Caco-2 (cell line): ENCODE measurements around the gene SMAD2. TPM values are rescaled to one million over a fixed set of nuclear protein-coding genes. Genes with fewer than 3 reads are reported as not detected.

Experiments used
- BruUV-seq: library from RNA; stranded (reverse); fragments of 400-500 nt; replicated peaks from 2 replicates; lab custom pipeline; 2021; lab: Mats Ljungman, UMichigan
- CTCF ChIA-PET: fragments of 300-600 bp; sonication (Branson Sonifier 250); formaldehyde crosslinking; loops from one replicate; lab custom pipeline; 2022; ENCODE audit warnings: antibody characterized with exemption; lab: Charles Lee
- POLR2A ChIA-PET: fragments of 300-600 bp; sonication (Branson Sonifier 250); formaldehyde crosslinking; loops from one replicate; lab custom pipeline; 2022; ENCODE audit warnings: antibody characterized with exemption; lab: Charles Lee
- DNase-seq, 2 experiments: peaks; one replicate each; pipeline versions ENCODE4 v3.0.0 to v3.0.0-alpha.2; 2020 to 2022
- H3K27me3 ChIP-seq: replicated peaks from 2 replicates; pipeline ENCODE4 v1.6.0; 2011; ENCODE audit warnings: low read length; ENCODE audit not compliant: control insufficient read depth, insufficient read depth
- H3K36me3 ChIP-seq: 2 replicates; pipeline ENCODE4 v1.5.1; 2011; ENCODE audit warnings: low read length; ENCODE audit not compliant: control insufficient read depth, insufficient read depth
- H3K4me1 ChIP-seq: fragments of 250-450 bp; sonication (Bioruptor Pico); 2 replicates; pipeline ENCODE4 v1.5.1; 2020; ENCODE audit warnings: mild to moderate bottlenecking
- H3K4me3 ChIP-seq: 2 replicates; pipeline ENCODE4 v1.5.1; 2011; ENCODE audit warnings: low read depth, mild to moderate bottlenecking, control low read depth, low read length
- H3K9me3 ChIP-seq: fragments of 250-450 bp; sonication (Bioruptor Pico); 2 replicates; pipeline ENCODE4 v1.5.1; 2020; ENCODE audit warnings: mild to moderate bottlenecking, moderate library complexity
- H3K27ac Mint-ChIP-seq: one replicate; pipeline ENCODE4 v1.8.0; 2022; ENCODE audit warnings: mixed read lengths; ENCODE audit not compliant: unreplicated experiment
- H3K27me3 Mint-ChIP-seq: one replicate; pipeline ENCODE4 v1.8.0; 2022; ENCODE audit warnings: mixed read lengths; ENCODE audit not compliant: insufficient read depth, unreplicated experiment
- H3K36me3 Mint-ChIP-seq: one replicate; pipeline ENCODE4 v1.8.0; 2022; ENCODE audit warnings: mild to moderate bottlenecking, mixed read lengths; ENCODE audit not compliant: insufficient read depth, unreplicated experiment
- H3K4me1 Mint-ChIP-seq: one replicate; pipeline ENCODE4 v1.8.0; 2022; ENCODE audit warnings: low read depth, mixed read lengths; ENCODE audit not compliant: unreplicated experiment
- H3K4me3 Mint-ChIP-seq: one replicate; pipeline ENCODE4 v1.8.0; 2022; ENCODE audit warnings: mild to moderate bottlenecking, moderate library complexity, mixed read lengths; ENCODE audit not compliant: unreplicated experiment
- H3K9me3 Mint-ChIP-seq: one replicate; pipeline ENCODE4 v1.8.0; 2022; ENCODE audit warnings: mixed read lengths; ENCODE audit not compliant: unreplicated experiment
- intact Hi-C: fragments of 100-400 bp; cut with micrococcal nuclease; formaldehyde crosslinking; loops from one replicate; pipeline ENCODE4 v1.10.0; 2022; ENCODE audit not compliant: unreplicated experiment
- total RNA-seq: library from RNA; stranded (reverse); gene quantifications from 2 replicates; pipeline ENCODE4 v1.2.3, GENCODE V29; 2022
- TF ChIP-seq, protein P1 (sequence below), 2 experiments: fragments of 200-600 bp in 1 of 2; IDR thresholded peaks; 1 replicate in 1 of 2; 2 replicates in 1 of 2; pipeline versions ENCODE4 v1.5.1 to v1.8.0; 2011 to 2022; ENCODE audit warnings: antibody characterized with exemption in 1 of 2, control low read depth in 1 of 2, inconsistent platforms in 1 of 2, low read depth in 1 of 2, low read length in 1 of 2, mild to moderate bottlenecking in 1 of 2, moderate library complexity in 1 of 2; ENCODE audit not compliant: insufficient read depth in 1 of 2, severe bottlenecking in 1 of 2, unreplicated experiment in 1 of 2

The SMAD2 gene
- total RNA-seq, 1 experiment from 2014 or later = 53.5 TPM

DNA sequence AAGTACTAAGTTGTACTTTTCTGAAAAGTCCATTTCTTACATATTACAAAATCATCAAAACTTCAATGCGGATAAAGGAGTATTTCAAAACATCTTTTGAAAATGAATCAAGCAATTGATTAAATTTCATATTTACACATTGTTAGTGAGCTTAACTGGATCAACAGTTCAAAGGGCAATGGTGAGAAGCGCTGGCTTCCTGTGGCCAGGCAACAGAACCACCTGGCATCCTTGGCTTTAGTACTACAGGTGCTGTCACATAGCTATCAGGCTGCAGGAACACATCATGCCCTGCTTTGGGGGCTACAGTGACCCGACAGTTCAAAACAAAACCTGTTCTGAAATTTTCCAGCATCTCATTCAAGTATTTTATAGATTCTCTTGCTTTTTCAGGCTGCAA, 59.2 kb downstream of the SMAD2 start:
- Mint-ChIP-seq H3K4me1 (no peaks in the 10 kb centered on the region), H3K4me3 (no peak overlapping the region), H3K27ac (no peak overlapping the region), H3K9me3 (no peaks in the 10 kb centered on the region), H3K36me3 (no peaks in the 10 kb centered on the region), H3K27me3 (no peaks in the 10 kb centered on the region)
- no peaks in the 10 kb centered on the region for H3K9me3 ChIP-seq
- ChIA-PET POLR2A (no interaction called here), CTCF (no interaction called here)
- H3K27me3 ChIP-seq = no peaks in the 10 kb centered on the region
- H3K4me1 ChIP-seq = no peaks in the 10 kb centered on the region
- TF ChIP-seq, protein P1, sequence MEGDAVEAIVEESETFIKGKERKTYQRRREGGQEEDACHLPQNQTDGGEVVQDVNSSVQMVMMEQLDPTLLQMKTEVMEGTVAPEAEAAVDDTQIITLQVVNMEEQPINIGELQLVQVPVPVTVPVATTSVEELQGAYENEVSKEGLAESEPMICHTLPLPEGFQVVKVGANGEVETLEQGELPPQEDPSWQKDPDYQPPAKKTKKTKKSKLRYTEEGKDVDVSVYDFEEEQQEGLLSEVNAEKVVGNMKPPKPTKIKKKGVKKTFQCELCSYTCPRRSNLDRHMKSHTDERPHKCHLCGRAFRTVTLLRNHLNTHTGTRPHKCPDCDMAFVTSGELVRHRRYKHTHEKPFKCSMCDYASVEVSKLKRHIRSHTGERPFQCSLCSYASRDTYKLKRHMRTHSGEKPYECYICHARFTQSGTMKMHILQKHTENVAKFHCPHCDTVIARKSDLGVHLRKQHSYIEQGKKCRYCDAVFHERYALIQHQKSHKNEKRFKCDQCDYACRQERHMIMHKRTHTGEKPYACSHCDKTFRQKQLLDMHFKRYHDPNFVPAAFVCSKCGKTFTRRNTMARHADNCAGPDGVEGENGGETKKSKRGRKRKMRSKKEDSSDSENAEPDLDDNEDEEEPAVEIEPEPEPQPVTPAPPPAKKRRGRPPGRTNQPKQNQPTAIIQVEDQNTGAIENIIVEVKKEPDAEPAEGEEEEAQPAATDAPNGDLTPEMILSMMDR (IDR thresholded peaks at IDR 0.05; ENCODE audit: insufficient read depth in 1 of 2, low read depth in 1 of 2, low read length in 1 of 2, severe bottlenecking in 1 of 2, unreplicated experiment in 1 of 2) = no peak
- H3K4me3 ChIP-seq = no peak overlapping the region
- DNase-seq = no peak
- BruUV-seq = no TSS peak
- no peaks in the 10 kb centered on the region for H3K36me3 ChIP-seq
- intact Hi-C loops = loop anchor here (10.0 kb wide), 1 partner anchor 54 kb away; no protein-coding TSS in a partner anchor

DNA sequence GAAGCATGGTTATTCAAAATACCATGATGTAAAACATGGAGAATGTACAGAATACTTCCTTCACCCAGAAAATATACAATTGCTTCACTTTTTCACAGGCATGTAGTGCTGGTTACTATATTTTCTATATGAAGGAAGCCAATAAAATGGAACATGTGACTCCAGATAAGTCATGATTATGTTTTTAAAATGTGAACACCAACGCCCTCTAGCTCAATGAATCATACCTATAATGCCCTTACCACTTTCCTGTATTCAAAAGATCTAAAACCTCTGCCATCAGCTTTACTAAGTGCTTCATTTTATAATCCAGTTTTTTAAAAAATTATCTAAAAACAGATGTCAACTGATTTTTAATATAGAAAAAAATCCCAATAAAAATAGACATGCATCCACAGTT, 59.9 kb downstream of the SMAD2 start:
- TF ChIP-seq, protein P1 (IDR thresholded peaks at IDR 0.05; ENCODE audit: insufficient read depth in 1 of 2, low read depth in 1 of 2, low read length in 1 of 2, severe bottlenecking in 1 of 2, unreplicated experiment in 1 of 2) = no peak
- BruUV-seq = no TSS peak
- Mint-ChIP-seq H3K4me1 (no peaks in the 10 kb centered on the region), H3K27ac (no peak overlapping the region), H3K27me3 (no peaks in the 10 kb centered on the region), H3K9me3 (no peaks in the 10 kb centered on the region), H3K4me3 (no peak overlapping the region), H3K36me3 (no peaks in the 10 kb centered on the region)
- H3K36me3 ChIP-seq = no peaks in the 10 kb centered on the region
- ChIA-PET CTCF (no interaction called here), POLR2A (no interaction called here)
- no peak overlapping the region for H3K4me3 ChIP-seq
- no peaks in the 10 kb centered on the region for H3K27me3 ChIP-seq
- DNase-seq = no peak
- no peaks in the 10 kb centered on the region for H3K4me1 ChIP-seq
- intact Hi-C loops = loop anchor here (10.0 kb wide), 1 partner anchor 54 kb away; no protein-coding TSS in a partner anchor
- no peaks in the 10 kb centered on the region for H3K9me3 ChIP-seq

DNA sequence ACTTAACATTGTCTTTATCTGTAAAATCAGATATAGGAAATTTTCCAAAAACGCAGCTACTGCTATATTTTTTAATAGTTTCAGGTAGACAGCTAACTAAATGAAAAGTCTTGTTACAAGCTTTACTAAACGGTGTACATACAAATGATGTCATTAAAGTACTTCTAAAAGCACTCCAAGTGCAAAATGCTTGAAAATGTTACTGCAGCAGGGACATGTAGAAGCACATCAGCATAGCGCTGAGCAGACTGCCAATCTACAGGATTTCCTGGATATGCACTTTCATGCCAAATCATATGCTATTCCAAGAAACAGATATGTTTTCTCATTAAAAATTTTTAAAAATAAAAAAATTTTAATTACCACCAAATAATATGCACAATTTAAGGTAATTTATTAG, 61.7 kb downstream of the SMAD2 start:
- H3K4me1 ChIP-seq = no peaks in the 10 kb centered on the region
- DNase-seq = no peak
- CTCF ChIA-PET = no interaction called here
- Mint-ChIP-seq H3K4me3 (no peak overlapping the region), H3K4me1 (no peaks in the 10 kb centered on the region), H3K36me3 (peaks cover 4% of the 10 kb centered on the region), H3K27me3 (no peaks in the 10 kb centered on the region), H3K9me3 (no peaks in the 10 kb centered on the region), H3K27ac (no peak overlapping the region)
- POLR2A ChIA-PET = no interaction called here
- no peaks in the 10 kb centered on the region for H3K27me3 ChIP-seq
- BruUV-seq = no TSS peak
- H3K4me3 ChIP-seq = no peak overlapping the region
- intact Hi-C loops = no loop called here
- TF ChIP-seq, protein P1 (IDR thresholded peaks at IDR 0.05; ENCODE audit: insufficient read depth in 1 of 2, low read depth in 1 of 2, low read length in 1 of 2, severe bottlenecking in 1 of 2, unreplicated experiment in 1 of 2) = no peak
- no peaks in the 10 kb centered on the region for H3K36me3 ChIP-seq
- no peaks in the 10 kb centered on the region for H3K9me3 ChIP-seq
